ENCODE measurements around the gene AKAP6. TPM values are rescaled to one million over a fixed set of nuclear protein-coding genes. Genes with fewer than 3 reads are reported as not detected.

AKAP6 gene
- total and polyA plus RNA-seq, 2 experiments from 2014 or later = 0.38 to 0.42 TPM

- no peak for TF ChIP-seq ZNF462 (CRISPR knock-in tag; IDR thresholded peaks at IDR 0.05)
These were observed 365.8 kb downstream of the AKAP6 start (continued) for GRCh38 chr14:32694795-32695449.

- H3K79me2 ChIP-seq (replicated peaks; ENCODE audit: insufficient read depth) = no peaks in the 10 kb centered on the region
- no peak overlapping the region for H3K4me2 ChIP-seq
- no peak overlapping the region for H3K27ac Mint-ChIP-seq
- H3K4me3 Mint-ChIP-seq = no peak overlapping the region
- no peaks in the 10 kb centered on the region for H3K36me3 Mint-ChIP-seq (ENCODE audit: low read depth)
- no peaks in the 10 kb centered on the region for H3K9me2 ChIP-seq (ENCODE audit: insufficient read depth)
- no peaks in the 10 kb centered on the region for H3F3A ChIP-seq (replicated peaks; ENCODE audit: low read depth)
- DNase-seq (ENCODE audit: low spot score) = no peak
- no peaks in the 10 kb centered on the region for H3K27me3 Mint-ChIP-seq (ENCODE audit: insufficient read depth, low read depth, poor library complexity)
- H3K27ac ChIP-seq (ENCODE audit: low read depth) = no peak overlapping the region
- no peaks in the 10 kb centered on the region for H3K9me3 Mint-ChIP-seq
- H3K4me1 Mint-ChIP-seq = peaks cover 4% of the 10 kb centered on the region; the same call in 2 of the 3 replicates
- H3K27me3 ChIP-seq (ENCODE audit: insufficient read depth) = no peaks in the 10 kb centered on the region
- no peaks in the 10 kb centered on the region for H4K20me1 ChIP-seq (replicated peaks; ENCODE audit: insufficient read depth)
- peaks cover 6% of the 10 kb centered on the region; the same call in 1 of the 2 replicates for H3K4me1 ChIP-seq (ENCODE audit: insufficient read depth)
- H2AFZ ChIP-seq = no peak overlapping the region
- H3K36me3 ChIP-seq (ENCODE audit: insufficient read depth) = no peaks in the 10 kb centered on the region
- no peak for ATAC-seq
- no peak overlapping the region for H3K4me3 ChIP-seq
- TF ChIP-seq EZH2 (IDR thresholded peaks at IDR 0.05; ENCODE audit: low read depth, unreplicated experiment) = no peak
- TF ChIP-seq ZNF462 (CRISPR knock-in tag; IDR thresholded peaks at IDR 0.05) = no peak
- no peak for TF ChIP-seq POLR2AphosphoS5 (IDR thresholded peaks at IDR 0.05; ENCODE audit: low read depth)
- TF ChIP-seq NANOG (IDR thresholded peaks at IDR 0.05; ENCODE audit: borderline replicate concordance) = no peak
- TF ChIP-seq ZNF331 (CRISPR knock-in tag; IDR thresholded peaks at IDR 0.05; ENCODE audit: low read depth) = no peak
These were observed 367.4 kb downstream of the AKAP6 start for GRCh38 chr14:32696325-32697091.

Measured in GM23338 (cell line).